ENCODE data around the gene FBXW4.

The FBXW4 gene

DNA sequence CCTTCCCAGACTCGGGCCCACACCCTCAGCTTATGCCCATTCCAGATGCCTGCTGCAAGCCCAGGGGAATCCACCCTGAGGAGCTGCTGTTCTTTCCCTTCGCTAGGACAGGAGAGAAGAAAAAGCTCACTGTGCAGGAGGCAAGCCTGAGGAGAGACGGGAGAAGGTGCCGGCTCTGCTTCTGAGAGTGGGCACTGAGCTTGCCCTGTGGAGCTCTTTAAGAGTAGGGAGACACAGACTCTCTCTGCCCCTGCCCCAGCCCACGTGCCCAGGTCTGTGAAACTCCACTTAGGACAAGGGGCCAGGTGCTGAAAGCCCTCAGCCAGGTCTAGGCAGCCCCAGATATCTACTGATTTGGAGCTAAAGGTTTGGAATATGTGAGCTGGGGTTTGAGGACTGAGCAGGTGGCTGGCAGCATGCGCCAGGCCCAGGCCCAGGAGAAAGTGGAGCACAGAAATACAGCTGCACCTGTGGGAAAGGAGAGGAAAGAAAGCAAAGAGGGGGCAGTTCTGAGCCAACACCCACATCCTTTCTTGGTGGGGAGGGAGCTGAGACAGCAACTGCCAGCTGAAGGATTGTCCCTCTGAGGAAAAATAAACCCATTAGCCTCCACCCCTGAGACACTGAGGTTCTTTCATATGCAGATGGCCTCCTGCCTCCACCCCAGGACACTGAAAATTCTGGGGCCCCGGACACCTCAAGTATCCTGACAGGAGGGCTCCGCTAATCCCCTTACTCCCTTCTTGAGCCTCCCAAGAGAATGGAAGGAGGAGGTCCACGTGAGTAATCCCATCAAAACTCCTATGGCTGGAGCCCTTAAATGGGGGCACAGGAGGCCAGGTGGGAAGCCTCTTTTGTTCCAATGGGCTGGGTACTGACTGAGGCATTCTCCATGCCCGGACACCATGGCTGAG, 114.2 kb downstream of the FBXW4 start:
- H3K4me2 ChIP-seq (ENCODE audit: low read depth, low read length, poor library complexity, severe bottlenecking) = no peak overlapping the region
- H3K4me1 ChIP-seq (ENCODE audit: insufficient read depth, low read length, poor library complexity, severe bottlenecking) = no peaks in the 10 kb centered on the region
- H3K9me2 ChIP-seq (replicated peaks; ENCODE audit: low read depth, low read length) = no peaks in the 10 kb centered on the region
- no peaks in the 10 kb centered on the region; the same call in 1 of the 2 replicates for H3K36me3 ChIP-seq (ENCODE audit: insufficient read depth, low read length)
- H4K20me1 ChIP-seq (ENCODE audit: insufficient read depth, low read length, poor library complexity, severe bottlenecking) = no peaks in the 10 kb centered on the region
- H3K27me3 ChIP-seq (ENCODE audit: insufficient read depth, low read length, poor library complexity, severe bottlenecking) = no peaks in the 10 kb centered on the region
- H3F3A ChIP-seq (ENCODE audit: low read depth) = no peaks in the 10 kb centered on the region
- TF ChIP-seq EZH2phosphoT487 (IDR thresholded peaks at IDR 0.05; ENCODE audit: borderline replicate concordance) = no peak
- TF ChIP-seq, protein P1, sequence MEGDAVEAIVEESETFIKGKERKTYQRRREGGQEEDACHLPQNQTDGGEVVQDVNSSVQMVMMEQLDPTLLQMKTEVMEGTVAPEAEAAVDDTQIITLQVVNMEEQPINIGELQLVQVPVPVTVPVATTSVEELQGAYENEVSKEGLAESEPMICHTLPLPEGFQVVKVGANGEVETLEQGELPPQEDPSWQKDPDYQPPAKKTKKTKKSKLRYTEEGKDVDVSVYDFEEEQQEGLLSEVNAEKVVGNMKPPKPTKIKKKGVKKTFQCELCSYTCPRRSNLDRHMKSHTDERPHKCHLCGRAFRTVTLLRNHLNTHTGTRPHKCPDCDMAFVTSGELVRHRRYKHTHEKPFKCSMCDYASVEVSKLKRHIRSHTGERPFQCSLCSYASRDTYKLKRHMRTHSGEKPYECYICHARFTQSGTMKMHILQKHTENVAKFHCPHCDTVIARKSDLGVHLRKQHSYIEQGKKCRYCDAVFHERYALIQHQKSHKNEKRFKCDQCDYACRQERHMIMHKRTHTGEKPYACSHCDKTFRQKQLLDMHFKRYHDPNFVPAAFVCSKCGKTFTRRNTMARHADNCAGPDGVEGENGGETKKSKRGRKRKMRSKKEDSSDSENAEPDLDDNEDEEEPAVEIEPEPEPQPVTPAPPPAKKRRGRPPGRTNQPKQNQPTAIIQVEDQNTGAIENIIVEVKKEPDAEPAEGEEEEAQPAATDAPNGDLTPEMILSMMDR (conservative IDR thresholded peaks at IDR 0.05; ENCODE audit: low read length) = no peak
- H2AFZ ChIP-seq (ENCODE audit: low read length) = no peak overlapping the region
- no peaks in the 10 kb centered on the region for H3K79me2 ChIP-seq (ENCODE audit: insufficient read depth, low read length)
- no peak overlapping the region for H3K9ac ChIP-seq (ENCODE audit: low read depth, low read length, poor library complexity, severe bottlenecking)
- H3K9me3 ChIP-seq (ENCODE audit: insufficient read depth, low read depth, low read length) = no peaks in the 10 kb centered on the region
- H3K4me3 ChIP-seq (ENCODE audit: low read length, poor library complexity, severe bottlenecking) = no peak overlapping the region

DNA sequence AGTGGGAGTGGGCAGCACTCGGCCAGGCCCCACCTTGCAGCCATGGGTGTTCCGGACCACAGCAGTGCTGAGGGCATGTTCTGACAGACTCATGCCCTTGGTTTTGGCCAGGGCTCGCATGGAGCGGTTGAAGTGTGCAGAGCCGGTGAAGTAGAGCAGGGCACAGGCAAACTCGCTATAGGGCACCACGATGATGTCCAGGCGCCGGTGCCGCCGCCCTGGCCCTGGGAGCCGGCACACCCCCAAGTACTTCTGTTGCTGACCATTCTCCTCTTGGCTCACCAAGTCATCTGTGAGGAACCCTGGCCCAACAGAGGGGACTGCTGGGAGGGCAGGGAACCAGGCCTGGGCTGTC, 115.5 kb downstream of the FBXW4 start:
- no peaks in the 10 kb centered on the region for H3K9me2 ChIP-seq (replicated peaks; ENCODE audit: low read depth, low read length)
- H3K4me2 ChIP-seq (ENCODE audit: low read depth, low read length, poor library complexity, severe bottlenecking) = no peak overlapping the region
- H3K79me2 ChIP-seq (ENCODE audit: insufficient read depth, low read length) = no peaks in the 10 kb centered on the region
- no peaks in the 10 kb centered on the region for H3K4me1 ChIP-seq (ENCODE audit: insufficient read depth, low read length, poor library complexity, severe bottlenecking)
- H3K9me3 ChIP-seq (ENCODE audit: insufficient read depth, low read depth, low read length) = no peaks in the 10 kb centered on the region
- no peak overlapping the region for H2AFZ ChIP-seq (ENCODE audit: low read length)
- H3K4me3 ChIP-seq (ENCODE audit: low read length, poor library complexity, severe bottlenecking) = no peak overlapping the region
- no peaks in the 10 kb centered on the region for H3F3A ChIP-seq (ENCODE audit: low read depth)
- H3K36me3 ChIP-seq (ENCODE audit: insufficient read depth, low read length) = no peaks in the 10 kb centered on the region; the same call in 1 of the 2 replicates
- no peaks in the 10 kb centered on the region for H4K20me1 ChIP-seq (ENCODE audit: insufficient read depth, low read length, poor library complexity, severe bottlenecking)
- no peak overlapping the region for H3K9ac ChIP-seq (ENCODE audit: low read depth, low read length, poor library complexity, severe bottlenecking)
- no peaks in the 10 kb centered on the region for H3K27me3 ChIP-seq (ENCODE audit: insufficient read depth, low read length, poor library complexity, severe bottlenecking)
- TF ChIP-seq, protein P1 (conservative IDR thresholded peaks at IDR 0.05; ENCODE audit: low read length) = no peak
- TF ChIP-seq EZH2phosphoT487 (IDR thresholded peaks at IDR 0.05; ENCODE audit: borderline replicate concordance) = no peak

DNA sequence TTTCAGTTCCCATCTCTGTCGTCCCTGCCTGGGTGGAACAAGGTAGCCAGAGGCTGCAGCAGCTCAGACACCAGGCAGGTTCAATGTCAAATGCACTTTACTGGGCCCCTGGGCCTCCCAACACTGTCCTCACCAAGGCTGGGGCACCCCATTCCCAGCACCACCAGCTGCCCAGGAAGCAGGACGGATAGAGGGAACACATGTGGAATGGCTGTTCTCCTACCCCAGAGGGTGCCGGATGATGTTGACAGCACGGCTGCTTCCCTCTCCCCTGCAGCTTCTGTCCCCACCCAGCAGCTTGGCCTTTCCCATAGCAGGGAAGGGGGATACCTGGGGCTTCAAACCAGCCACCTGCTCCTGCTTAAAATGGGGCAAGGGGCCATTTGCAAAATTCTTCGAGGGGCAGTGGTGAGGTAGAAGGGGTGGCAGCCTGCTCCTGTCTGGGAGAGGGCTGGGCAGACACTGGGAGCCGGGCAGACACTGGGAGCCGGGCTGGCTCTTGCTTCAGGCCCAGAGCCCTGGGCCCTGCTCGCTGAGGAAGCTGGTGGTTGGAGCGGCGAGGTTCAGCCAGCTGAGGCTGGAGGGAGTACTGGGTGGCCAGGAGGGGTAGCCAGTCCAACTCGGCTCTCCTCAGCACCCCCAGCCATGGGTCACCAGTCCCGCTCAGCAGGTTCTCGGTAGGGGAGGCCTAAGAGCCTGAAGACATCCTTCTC, 116.0 kb downstream of the FBXW4 start:
- Histone ChIP-seq H3K9ac (ENCODE audit: low read depth, low read length, poor library complexity, severe bottlenecking) (no peak overlapping the region), H3F3A (ENCODE audit: low read depth) (no peaks in the 10 kb centered on the region), H2AFZ (ENCODE audit: low read length) (no peak overlapping the region), H3K36me3 (ENCODE audit: insufficient read depth, low read length) (no peaks in the 10 kb centered on the region; the same call in 1 of the 2 replicates), H3K9me2 (replicated peaks; ENCODE audit: low read depth, low read length) (no peaks in the 10 kb centered on the region), H3K4me2 (ENCODE audit: low read depth, low read length, poor library complexity, severe bottlenecking) (no peak overlapping the region), H3K79me2 (ENCODE audit: insufficient read depth, low read length) (no peaks in the 10 kb centered on the region), H3K27me3 (ENCODE audit: insufficient read depth, low read length, poor library complexity, severe bottlenecking) (no peaks in the 10 kb centered on the region), H4K20me1 (ENCODE audit: insufficient read depth, low read length, poor library complexity, severe bottlenecking) (no peaks in the 10 kb centered on the region), H3K4me3 (ENCODE audit: low read length, poor library complexity, severe bottlenecking) (no peak overlapping the region), H3K9me3 (ENCODE audit: insufficient read depth, low read depth, low read length) (no peaks in the 10 kb centered on the region), H3K4me1 (ENCODE audit: insufficient read depth, low read length, poor library complexity, severe bottlenecking) (no peaks in the 10 kb centered on the region)
- TF ChIP-seq EZH2phosphoT487 (IDR thresholded peaks at IDR 0.05; ENCODE audit: borderline replicate concordance) = no peak
- TF ChIP-seq, protein P1 (conservative IDR thresholded peaks at IDR 0.05; ENCODE audit: low read length) = no peak

Measured in Loucy (cell line).